ENCODE measurements around the gene SEMA4D.

SEMA4D gene

DNA sequence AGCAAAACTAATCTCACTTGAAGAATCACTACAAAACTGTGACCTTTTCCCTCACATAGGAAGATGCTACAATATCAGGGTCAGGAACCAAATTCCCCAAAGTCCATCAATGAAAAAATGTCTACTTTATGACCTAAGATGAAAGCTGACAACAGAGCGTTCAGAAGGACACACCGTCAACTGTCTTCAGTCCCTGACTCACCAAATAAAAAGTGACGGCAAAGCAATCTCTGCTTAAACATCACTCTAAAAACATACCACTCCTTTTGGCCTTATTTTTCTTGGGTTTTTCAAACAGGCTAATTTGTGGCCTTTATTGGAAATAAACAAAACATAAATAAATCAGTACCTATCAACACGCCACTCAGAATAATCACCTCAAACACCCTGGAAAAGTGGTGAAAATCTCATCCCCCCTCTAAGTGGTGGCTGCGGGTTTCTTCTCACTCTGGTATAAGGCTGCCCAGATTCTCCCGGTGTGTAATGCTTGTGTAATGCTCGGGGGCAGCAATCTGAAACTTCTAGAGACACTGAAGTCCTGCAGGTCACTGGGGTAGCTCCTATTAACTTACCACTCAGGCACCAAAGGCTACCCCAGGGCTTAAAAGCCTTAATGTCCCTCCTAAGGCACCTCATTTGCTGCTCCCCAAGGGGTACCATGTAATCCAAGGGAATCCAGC, 29.5 kb downstream of the SEMA4D start:
- Histone ChIP-seq H4K20me1 (ENCODE audit: insufficient read depth, low read length, poor library complexity, severe bottlenecking) (peaks cover 88% of the 10 kb centered on the region), H3K4me1 (ENCODE audit: insufficient read depth, low read length, poor library complexity, severe bottlenecking) (peaks cover 82% of the 10 kb centered on the region), H3F3A (ENCODE audit: low read depth) (no peaks in the 10 kb centered on the region), H3K4me2 (ENCODE audit: low read depth, low read length, poor library complexity, severe bottlenecking) (no peak overlapping the region), H3K9ac (ENCODE audit: low read depth, low read length, poor library complexity, severe bottlenecking) (no peak overlapping the region), H3K9me2 (replicated peaks; ENCODE audit: low read depth, low read length) (no peaks in the 10 kb centered on the region), H3K79me2 (ENCODE audit: insufficient read depth, low read length) (peaks cover 100% of the 10 kb centered on the region), H3K36me3 (ENCODE audit: insufficient read depth, low read length) (peaks cover 51% of the 10 kb centered on the region; the same call in 1 of the 2 replicates), H3K4me3 (ENCODE audit: low read length, poor library complexity, severe bottlenecking) (no peak overlapping the region), H3K27me3 (ENCODE audit: insufficient read depth, low read length, poor library complexity, severe bottlenecking) (no peaks in the 10 kb centered on the region), H3K9me3 (ENCODE audit: insufficient read depth, low read depth, low read length) (no peaks in the 10 kb centered on the region), H2AFZ (ENCODE audit: low read length) (no peak overlapping the region)
- TF ChIP-seq EZH2phosphoT487 (IDR thresholded peaks at IDR 0.05; ENCODE audit: borderline replicate concordance): no peak
- TF ChIP-seq, protein P1, sequence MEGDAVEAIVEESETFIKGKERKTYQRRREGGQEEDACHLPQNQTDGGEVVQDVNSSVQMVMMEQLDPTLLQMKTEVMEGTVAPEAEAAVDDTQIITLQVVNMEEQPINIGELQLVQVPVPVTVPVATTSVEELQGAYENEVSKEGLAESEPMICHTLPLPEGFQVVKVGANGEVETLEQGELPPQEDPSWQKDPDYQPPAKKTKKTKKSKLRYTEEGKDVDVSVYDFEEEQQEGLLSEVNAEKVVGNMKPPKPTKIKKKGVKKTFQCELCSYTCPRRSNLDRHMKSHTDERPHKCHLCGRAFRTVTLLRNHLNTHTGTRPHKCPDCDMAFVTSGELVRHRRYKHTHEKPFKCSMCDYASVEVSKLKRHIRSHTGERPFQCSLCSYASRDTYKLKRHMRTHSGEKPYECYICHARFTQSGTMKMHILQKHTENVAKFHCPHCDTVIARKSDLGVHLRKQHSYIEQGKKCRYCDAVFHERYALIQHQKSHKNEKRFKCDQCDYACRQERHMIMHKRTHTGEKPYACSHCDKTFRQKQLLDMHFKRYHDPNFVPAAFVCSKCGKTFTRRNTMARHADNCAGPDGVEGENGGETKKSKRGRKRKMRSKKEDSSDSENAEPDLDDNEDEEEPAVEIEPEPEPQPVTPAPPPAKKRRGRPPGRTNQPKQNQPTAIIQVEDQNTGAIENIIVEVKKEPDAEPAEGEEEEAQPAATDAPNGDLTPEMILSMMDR (conservative IDR thresholded peaks at IDR 0.05; ENCODE audit: low read length): no peak

DNA sequence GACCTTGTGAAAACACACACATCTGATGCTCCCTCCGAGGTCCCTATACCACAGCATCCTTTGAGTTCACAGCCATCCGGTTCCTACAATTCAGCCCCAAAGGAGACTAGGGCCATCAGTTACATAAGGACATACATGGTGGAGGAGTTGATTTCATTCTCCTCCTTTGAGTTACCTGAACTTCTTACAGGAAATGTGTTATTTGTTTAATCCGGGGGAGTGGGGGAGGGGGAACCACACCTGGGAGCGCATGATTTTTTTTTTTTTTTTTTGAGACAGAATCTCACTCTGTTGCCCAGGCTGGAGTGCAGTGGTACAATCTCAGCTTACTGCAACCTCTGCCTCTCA, 30.7 kb downstream of the SEMA4D start:
- H3K4me3 ChIP-seq (ENCODE audit: low read length, poor library complexity, severe bottlenecking): no peak overlapping the region
- H3F3A ChIP-seq (ENCODE audit: low read depth): no peaks in the 10 kb centered on the region
- no peak overlapping the region for H2AFZ ChIP-seq (ENCODE audit: low read length)
- H3K9ac ChIP-seq (ENCODE audit: low read depth, low read length, poor library complexity, severe bottlenecking): no peak overlapping the region
- H3K4me1 ChIP-seq (ENCODE audit: insufficient read depth, low read length, poor library complexity, severe bottlenecking): peaks cover 93% of the 10 kb centered on the region
- H4K20me1 ChIP-seq (ENCODE audit: insufficient read depth, low read length, poor library complexity, severe bottlenecking): peaks cover 94% of the 10 kb centered on the region
- TF ChIP-seq, protein P1 (conservative IDR thresholded peaks at IDR 0.05; ENCODE audit: low read length): no peak
- no peak for TF ChIP-seq EZH2phosphoT487 (IDR thresholded peaks at IDR 0.05; ENCODE audit: borderline replicate concordance)
- H3K36me3 ChIP-seq (ENCODE audit: insufficient read depth, low read length): peaks cover 45% of the 10 kb centered on the region; the same call in 1 of the 2 replicates
- no peaks in the 10 kb centered on the region for H3K27me3 ChIP-seq (ENCODE audit: insufficient read depth, low read length, poor library complexity, severe bottlenecking)
- H3K4me2 ChIP-seq (ENCODE audit: low read depth, low read length, poor library complexity, severe bottlenecking): no peak overlapping the region
- peaks cover 100% of the 10 kb centered on the region for H3K79me2 ChIP-seq (ENCODE audit: insufficient read depth, low read length)
- H3K9me3 ChIP-seq (ENCODE audit: insufficient read depth, low read depth, low read length): no peaks in the 10 kb centered on the region
- no peaks in the 10 kb centered on the region for H3K9me2 ChIP-seq (replicated peaks; ENCODE audit: low read depth, low read length)

DNA sequence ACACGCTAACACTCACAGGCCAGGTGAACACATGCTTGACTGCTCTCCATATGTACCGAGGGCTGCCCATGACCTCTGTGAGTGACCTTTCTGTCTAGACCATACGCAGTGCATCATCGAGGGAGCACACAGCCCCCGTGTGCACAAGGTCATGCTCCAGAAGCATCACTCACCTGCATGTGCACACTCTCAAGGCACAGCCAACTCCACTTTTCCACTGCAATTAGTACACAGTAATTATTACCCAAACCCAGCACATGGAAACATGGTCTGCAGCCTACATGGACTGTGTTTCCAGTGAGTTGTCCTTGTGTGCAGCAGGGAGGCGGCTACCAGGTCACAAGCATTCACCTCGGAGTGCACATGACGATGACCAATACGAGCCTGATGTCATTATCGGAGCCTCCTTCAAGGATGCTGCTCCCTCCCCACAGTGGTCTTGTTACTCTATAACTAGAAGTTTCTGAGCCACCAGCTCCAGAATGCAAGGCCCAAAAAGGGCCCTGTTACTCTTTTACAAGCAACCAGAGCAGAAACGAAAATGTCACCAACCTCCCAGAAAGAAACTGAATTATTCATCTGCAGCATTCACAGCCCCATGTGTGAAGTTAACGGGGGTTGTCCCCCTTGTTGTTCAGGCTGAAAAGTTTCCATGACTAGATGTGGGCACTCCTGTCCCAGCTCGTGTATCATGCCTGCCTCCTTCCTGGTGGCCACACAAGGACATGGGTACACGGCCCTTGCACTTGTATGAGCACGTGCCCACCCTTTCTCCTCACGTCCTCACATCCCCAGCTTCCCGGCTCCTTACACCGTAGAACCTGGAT, 31.2 kb downstream of the SEMA4D start:
- no peaks in the 10 kb centered on the region for H3K27me3 ChIP-seq (ENCODE audit: insufficient read depth, low read length, poor library complexity, severe bottlenecking)
- no peak overlapping the region for H3K4me2 ChIP-seq (ENCODE audit: low read depth, low read length, poor library complexity, severe bottlenecking)
- peaks cover 44% of the 10 kb centered on the region; the same call in 1 of the 2 replicates for H3K36me3 ChIP-seq (ENCODE audit: insufficient read depth, low read length)
- H3K79me2 ChIP-seq (ENCODE audit: insufficient read depth, low read length): peaks cover 100% of the 10 kb centered on the region
- H3K9ac ChIP-seq (ENCODE audit: low read depth, low read length, poor library complexity, severe bottlenecking): no peak overlapping the region
- H4K20me1 ChIP-seq (ENCODE audit: insufficient read depth, low read length, poor library complexity, severe bottlenecking): peaks cover 95% of the 10 kb centered on the region
- H3K9me2 ChIP-seq (replicated peaks; ENCODE audit: low read depth, low read length): no peaks in the 10 kb centered on the region
- no peaks in the 10 kb centered on the region for H3K9me3 ChIP-seq (ENCODE audit: insufficient read depth, low read depth, low read length)
- no peak overlapping the region for H3K4me3 ChIP-seq (ENCODE audit: low read length, poor library complexity, severe bottlenecking)
- no peak for TF ChIP-seq EZH2phosphoT487 (IDR thresholded peaks at IDR 0.05; ENCODE audit: borderline replicate concordance)
- TF ChIP-seq, protein P1 (conservative IDR thresholded peaks at IDR 0.05; ENCODE audit: low read length): no peak
- no peak overlapping the region for H2AFZ ChIP-seq (ENCODE audit: low read length)
- H3F3A ChIP-seq (ENCODE audit: low read depth): no peaks in the 10 kb centered on the region
- peaks cover 95% of the 10 kb centered on the region for H3K4me1 ChIP-seq (ENCODE audit: insufficient read depth, low read length, poor library complexity, severe bottlenecking)
